Liver (tissue), 9 donors: ENCODE results near the gene ZNF785. TPM values are rescaled to one million over a fixed set of nuclear protein-coding genes. Genes with fewer than 3 reads are reported as not detected.

Experiments
- DNase-seq: peaks from one replicate; pipeline ENCODE4 v3.0.0-alpha.2; 2017; ENCODE audit warnings: low spot score
- H3K27ac ChIP-seq, 2 donors: one replicate each; pipeline ENCODE4 v1.7.0; 2013; ENCODE audit warnings: inconsistent platforms in 2 of 2, low read length in 2 of 2, control low read depth in 1 of 2, low read depth in 1 of 2, mild to moderate bottlenecking in 1 of 2
- H3K27me3 ChIP-seq, 4 donors: one replicate each; pipeline versions ENCODE4 v1.6.1 to v1.7.0; 2013; ENCODE audit warnings: low read length in 3 of 4, inconsistent platforms in 1 of 4, mild to moderate bottlenecking in 1 of 4, moderate library complexity in 1 of 4; ENCODE audit not compliant: control insufficient read depth in 4 of 4, insufficient read depth in 4 of 4
- H3K36me3 ChIP-seq, 4 donors: one replicate each; pipeline versions ENCODE4 v1.6.1 to v1.7.0; 2013; ENCODE audit warnings: low read length in 3 of 4, mild to moderate bottlenecking in 3 of 4, low read depth in 1 of 4, moderate library complexity in 1 of 4; ENCODE audit not compliant: control insufficient read depth in 4 of 4, insufficient read depth in 3 of 4
- H3K4me1 ChIP-seq, 4 donors: one replicate each; pipeline versions ENCODE4 v1.6.1 to v1.7.0; 2013; ENCODE audit warnings: low read length in 3 of 4, mild to moderate bottlenecking in 3 of 4, moderate library complexity in 1 of 4; ENCODE audit not compliant: control insufficient read depth in 4 of 4, insufficient read depth in 4 of 4
- H3K4me3 ChIP-seq, 3 donors: one replicate each; pipeline versions ENCODE4 v1.6.1 to v1.7.0; 2013; ENCODE audit warnings: low read length in 3 of 3, control low read depth in 1 of 3, low read depth in 1 of 3, mild to moderate bottlenecking in 1 of 3
- H3K9ac ChIP-seq, 2 donors: one replicate each; pipeline ENCODE4 v1.7.0; 2013; ENCODE audit warnings: low read length in 2 of 2, mild to moderate bottlenecking in 2 of 2, moderate library complexity in 2 of 2, control low read depth in 1 of 2, low read depth in 1 of 2
- H3K9me3 ChIP-seq, 4 donors: one replicate each; pipeline versions ENCODE4 v1.6.1 to v1.7.0; 2013; ENCODE audit warnings: low read length in 3 of 4; ENCODE audit not compliant: control insufficient read depth in 4 of 4
- ATF3 ChIP-seq: IDR thresholded peaks from 2 replicates; pipeline ENCODE4 v1.6.1; 2016; ENCODE audit warnings: antibody characterized with exemption
- CTCF ChIP-seq: fragments of 150-350 bp; IDR thresholded peaks from 2 replicates; pipeline ENCODE4 v1.5.1; 2017; ENCODE audit warnings: improper control_type of control experiment, low read depth, low read length; ENCODE audit not compliant: missing input control
- EGR1 ChIP-seq, 2 donors: IDR thresholded peaks; 2 replicates each; pipeline ENCODE4 v1.6.1; 2016 to 2018; ENCODE audit warnings: antibody characterized with exemption in 2 of 2, low read depth in 2 of 2
- FOXA1 ChIP-seq: IDR thresholded peaks from 2 replicates; pipeline ENCODE4 v1.6.1; 2016; ENCODE audit warnings: antibody characterized with exemption
- FOXA2 ChIP-seq: IDR thresholded peaks from 2 replicates; pipeline ENCODE4 v1.6.1; 2016; ENCODE audit warnings: antibody characterized with exemption
- GABPA ChIP-seq, 2 donors: IDR thresholded peaks in 1 of 2; conservative IDR thresholded peaks in 1 of 2; 2 replicates each; pipeline ENCODE4 v1.6.1; 2016; ENCODE audit warnings: antibody characterized with exemption in 2 of 2, mild to moderate bottlenecking in 1 of 2, moderate library complexity in 1 of 2
- HNF4G ChIP-seq: IDR thresholded peaks from 2 replicates; pipeline ENCODE4 v1.6.1; 2016; ENCODE audit warnings: antibody characterized with exemption
- JUND ChIP-seq, 2 donors: IDR thresholded peaks; 2 replicates each; pipeline ENCODE4 v1.6.1; 2016; ENCODE audit warnings: antibody characterized with exemption in 2 of 2
- MAX ChIP-seq: IDR thresholded peaks from 2 replicates; pipeline ENCODE4 v1.6.1; 2016; ENCODE audit warnings: antibody characterized with exemption
- NR2F2 ChIP-seq: IDR thresholded peaks from 2 replicates; pipeline ENCODE4 v1.6.1; 2016; ENCODE audit warnings: antibody characterized with exemption
- RAD21 ChIP-seq, 2 donors: IDR thresholded peaks; 2 replicates each; pipeline ENCODE4 v1.6.1; 2016; ENCODE audit warnings: antibody characterized with exemption in 2 of 2, mild to moderate bottlenecking in 2 of 2
- REST ChIP-seq: IDR thresholded peaks from 2 replicates; pipeline ENCODE4 v1.6.1; 2016; ENCODE audit warnings: antibody characterized with exemption, mild to moderate bottlenecking
- RXRA ChIP-seq, 2 donors: IDR thresholded peaks; 2 replicates each; pipeline ENCODE4 v1.6.1; 2017 to 2018; ENCODE audit warnings: antibody characterized with exemption in 2 of 2, mild to moderate bottlenecking in 1 of 2
- SP1 ChIP-seq: IDR thresholded peaks from 2 replicates; pipeline ENCODE4 v1.6.1; 2018; ENCODE audit warnings: antibody characterized with exemption, mild to moderate bottlenecking
- TAF1 ChIP-seq: conservative IDR thresholded peaks from 2 replicates; pipeline ENCODE4 v1.6.1; 2016; ENCODE audit warnings: antibody characterized with exemption, mild to moderate bottlenecking
- YY1 ChIP-seq: IDR thresholded peaks from 2 replicates; pipeline ENCODE4 v1.6.1; 2016; ENCODE audit warnings: antibody characterized with exemption, mild to moderate bottlenecking
- ZBTB33 ChIP-seq: IDR thresholded peaks from 2 replicates; pipeline ENCODE4 v1.6.1; 2016; ENCODE audit warnings: antibody characterized with exemption
- WGBS: extraction: QIAGEN DNeasy Blood & Tissue Kit; methylation state at CpG from one replicate; pipeline ENCODE4 v1.1.7; 2013; 5-methylcytosine and 5-hydroxymethylcytosine counted together
- polyA plus RNA-seq, 2 donors: library from polyadenylated mRNA; stranded (reverse) in 1 of 2; unstranded in 1 of 2; fragments of 200-250 nt in 1 of 2; fragments of >200 nt in 1 of 2; fragmentation: Nextera tagmentation in 1 of 2; extraction: Ambion mirVana in 1 of 2; gene quantifications; one replicate each; pipeline versions ENCODE4 v1.2.1 to v1.2.3, GENCODE V29; 2013 to 2015
- total RNA-seq, 2 donors: library from RNA; depleted of rRNA; stranded (reverse); fragments of >200 nt; gene quantifications; one replicate each; pipeline ENCODE4 v1.2.3, GENCODE V29; 2014
- donor health status: healthy.
- donor health status: healthy.
- donor health status: healthy.
- donor health status: healthy.
- donor health status: healthy.

Gene ZNF785
- total and polyA plus RNA-seq, 4 donors: 1.8 to 5.9 (median 3.3) TPM

GRCh38 chr16:30555315-30556124, 30.0 kb downstream of the ZNF785 start:
- Histone ChIP-seq H3K27ac (no peak overlapping the region), H3K9me3 (no peaks in the 10 kb centered on the region), H3K9ac (no peak overlapping the region), H3K4me1 (peaks cover 2 to 15% (median 9%) of the 10 kb centered on the region in 4 donors), H3K36me3 (peaks cover 6 to 11% (median 8%) of the 10 kb centered on the region in 4 donors), H3K27me3 (no peaks in the 10 kb centered on the region), H3K4me3 (no peak overlapping the region)
- DNase-seq: no peak
- WGBS: 97% methylated on average over 69 of the region's 69 CpGs
- TF ChIP-seq MAX: no peak
- TF ChIP-seq ATF3: no peak
- TF ChIP-seq REST: no peak
- no peak for TF ChIP-seq RAD21 (IDR thresholded peaks at IDR 0.05)
- no peak for TF ChIP-seq RXRA (IDR thresholded peaks at IDR 0.05)
- TF ChIP-seq FOXA1: no peak
- TF ChIP-seq GABPA (IDR thresholded peaks at IDR 0.05 in 1 of 2, conservative IDR thresholded peaks at IDR 0.05 in 1 of 2): no peak
- no peak for TF ChIP-seq ZBTB33
- TF ChIP-seq FOXA2: no peak
- no peak for TF ChIP-seq NR2F2
- TF ChIP-seq CTCF: no peak
- TF ChIP-seq YY1: no peak
- TF ChIP-seq EGR1 (IDR thresholded peaks at IDR 0.05; ENCODE audit: low read depth in 2 of 2): no peak
- TF ChIP-seq HNF4G: no peak
- no peak for TF ChIP-seq JUND (IDR thresholded peaks at IDR 0.05)
- TF ChIP-seq TAF1: no peak
- TF ChIP-seq SP1: no peak
